Ovary (tissue), 10 donors: Measurements from ENCODE around the gene HCAR1. TPM values are rescaled to one million over a fixed set of nuclear protein-coding genes. Genes with fewer than 3 reads are reported as not detected.

Source experiments
- DNase-seq, 5 donors: peaks; one replicate each; pipeline ENCODE4 v3.0.0-alpha.2; 2019 to 2020
- H3K27ac ChIP-seq, 2 donors: fragments of 200-600 bp; one replicate each; pipeline versions ENCODE4 v1.5.1 to v1.8.0; 2019 to 2022
- H3K27me3 ChIP-seq: fragments of 200-600 bp; one replicate; pipeline ENCODE4 v1.8.0; 2022
- H3K36me3 ChIP-seq: fragments of 200-600 bp; sonication (generic); one replicate; pipeline ENCODE4 v1.5.1; 2019
- H3K4me1 ChIP-seq: one replicate; pipeline ENCODE4 v1.8.1; 2013; ENCODE audit warnings: mild to moderate bottlenecking, moderate library complexity; ENCODE audit not compliant: insufficient read depth
- H3K4me3 ChIP-seq: fragments of 200-600 bp; sonication (generic); one replicate; pipeline ENCODE4 v1.5.1; 2017
- H3K9me3 ChIP-seq, 2 donors: fragments of 200-600 bp in 1 of 2; sonication (generic) in 1 of 2; one replicate each; pipeline versions ENCODE4 v1.5.1 to v1.8.1; 2013 to 2019; ENCODE audit warnings: mild to moderate bottlenecking in 1 of 2, moderate library complexity in 1 of 2
- CTCF ChIP-seq, 3 donors: fragments of 450-650 bp in 2 of 3; fragments of 200-600 bp in 1 of 3; IDR thresholded peaks; one replicate each; pipeline versions ENCODE4 v1.5.1 to v1.8.0; 2016 to 2022; ENCODE audit warnings: antibody characterized with exemption in 3 of 3, mild to moderate bottlenecking in 1 of 3
- EP300 ChIP-seq: sonication (generic); formaldehyde crosslinking; IDR thresholded peaks from one replicate; pipeline ENCODE4 v1.6.1; 2017; ENCODE audit warnings: antibody characterized with exemption
- POLR2A ChIP-seq: fragments of 450-650 bp; IDR thresholded peaks from one replicate; pipeline ENCODE4 v1.6.1; 2017; ENCODE audit warnings: antibody characterized with exemption, mild to moderate bottlenecking, moderate library complexity
- WGBS, 3 donors: extraction: QIAGEN DNeasy Blood & Tissue Kit in 1 of 3; methylation state at CpG; one replicate each; pipeline versions ENCODE4 v1.1.5 to v1.1.7; 2013 to 2017; 5-methylcytosine and 5-hydroxymethylcytosine counted together
- intact Hi-C, 4 donors: fragments of 100-400 bp; cut with DNase I; formaldehyde crosslinking; loops; one replicate each; pipeline versions ENCODE4 v1.11.0 to v1.15.1; 2022 to 2023
- long read RNA-seq, 3 donors: library from polyadenylated mRNA in 2 of 3; unstranded in 2 of 3; transcript quantifications; one replicate each; pipeline ENCODE4 v2.0.0 and lab custom pipeline, GENCODE V29; 2021 to 2026
- polyA plus RNA-seq, 2 donors: library from polyadenylated mRNA; stranded (reverse); fragments of 200-250 nt in 1 of 2; fragments of 350-450 nt in 1 of 2; fragmentation: Illumina TruSeq in 1 of 2; extraction: RNeasy Lipid Tissue Mini Kit (QIAGEN cat#74804) in 1 of 2; gene quantifications; one replicate each; pipeline ENCODE4 v1.2.3, GENCODE V29; 2013 to 2014
- total RNA-seq, 7 donors: library from RNA; depleted of rRNA in 2 of 7; stranded (reverse); fragments of >200 nt in 2 of 7; fragmentation: NEBNext Ultra II Directional in 3 of 7; extraction: Animal tissue kit (Norgen Biotek cat#: 25700) in 3 of 7; gene quantifications; one replicate each; pipeline versions ENCODE4 v1.1.0 to v1.2.4, GENCODE V29; 2016 to 2023
- donor health status: DM: no; HTN: no; CAD: no; lungs with moderate emphysema.
- donor health status: DM: no; HTN: no; CAD: no.
- donor health status: Bipolar disorder and iron deficiency.
- donor health status: DM: yes; HTN: yes; CAD: no.
- donor health status: DM: no; HTN: no; CAD: no.
- donor health status: DM: yes; HTN: yes; CAD: no.

HCAR1 gene
- 1 to 10 TPM in 1 of 7 donors, under 1 TPM in 5, not detected in 1; 0.10 to 2.6 (median 0.53) TPM for total RNA-seq
- polyA plus RNA-seq = 1 to 10 TPM in 1 of 2 donors, under 1 TPM in 1; 0.21 to 1.1 TPM
- long read RNA-seq, donor 1, full-length matches to known transcripts = 1 of 1 reads
- long read RNA-seq, donor 1, partial matches to known transcripts = 0 of 1 reads
- long read RNA-seq, donor 1, other reads (novel, unspliced or antisense) = 0 of 1 reads
- long read RNA-seq, donor 2 = 0 reads
- long read RNA-seq, donor 3, full-length matches to known transcripts = 4 of 6 reads
- long read RNA-seq, donor 3, partial matches to known transcripts = 0 of 6 reads
- long read RNA-seq, donor 3, other reads (novel, unspliced or antisense) = 2 of 6 reads

GRCh38 chr12:122730215-122731014 lies at the start of gene HCAR1:
Gene HCAR1, minus strand, starts transcription at chr12:122730844. Its CDS starts 505 bp downstream, at chr12:122730339.
- H3K27ac ChIP-seq = no peak within 1 kb of the TSS
- 30 to 45% (median 39%) methylated on average over 32 of the region's 32 CpGs for WGBS, 3 donors
- peak in 4 of 5 donors; percentile 26 to 47 (median 30) for DNase-seq
- no peaks in the 10 kb centered on the region for H3K36me3 ChIP-seq
- intact Hi-C loops = loop anchor here in 2 of 4 donors (10.0 kb wide), 2 partner anchors 76 to 96 kb away; no protein-coding TSS in a partner anchor
- no peaks in the 10 kb centered on the region for H3K9me3 ChIP-seq
- H3K27me3 ChIP-seq = no peaks in the 10 kb centered on the region
- no peak for TF ChIP-seq EP300
- TF ChIP-seq POLR2A = no peak
- TF ChIP-seq CTCF (IDR thresholded peaks at IDR 0.05) = no peak
- peaks cover 2% of the 10 kb centered on the region for H3K4me1 ChIP-seq
- H3K4me3 ChIP-seq = peak within 1 kb of the TSS; percentile 28

GRCh38 chr12:122757568-122757967 lies 26.9 kb upstream of the HCAR1 start:
- H3K27ac ChIP-seq = no peak overlapping the region
- TF ChIP-seq EP300 = no peak
- no peak overlapping the region for H3K4me3 ChIP-seq
- no peak for DNase-seq
- no peaks in the 10 kb centered on the region for H3K36me3 ChIP-seq
- H3K4me1 ChIP-seq = no peaks in the 10 kb centered on the region
- 77 to 81% (median 78%) methylated on average over 1 of the region's 1 CpG for WGBS, 3 donors
- intact Hi-C loops = no loop called here
- H3K9me3 ChIP-seq = no peaks in the 10 kb centered on the region
- H3K27me3 ChIP-seq = no peaks in the 10 kb centered on the region

GRCh38 chr12:122754790-122755189 lies 24.1 kb upstream of the HCAR1 start:
- DNase-seq = no peak
- intact Hi-C loops = loop anchor here in 1 of 4 donors (5.0 kb wide), 1 partner anchor 112 kb away; no protein-coding TSS in a partner anchor
- WGBS, 3 donors = 94 to 96% (median 96%) methylated on average over 1 of the region's 1 CpG
- Histone ChIP-seq H3K27ac (no peak overlapping the region), H3K4me3 (no peak overlapping the region), H3K9me3 (no peaks in the 10 kb centered on the region), H3K36me3 (no peaks in the 10 kb centered on the region), H3K27me3 (no peaks in the 10 kb centered on the region), H3K4me1 (no peaks in the 10 kb centered on the region)
- no peak for TF ChIP-seq POLR2A
- no peak for TF ChIP-seq CTCF (IDR thresholded peaks at IDR 0.05)
- no peak for TF ChIP-seq EP300

GRCh38 chr12:122753319-122753650 lies 22.6 kb upstream of the HCAR1 start:
- no peaks in the 10 kb centered on the region for H3K4me1 ChIP-seq
- H3K36me3 ChIP-seq = no peaks in the 10 kb centered on the region
- TF ChIP-seq EP300 (no peak), POLR2A (no peak), CTCF (IDR thresholded peaks at IDR 0.05) (no peak)
- no peaks in the 10 kb centered on the region for H3K27me3 ChIP-seq
- DNase-seq = no peak
- H3K27ac ChIP-seq = peak overlapping the region in 1 of 2 donors; percentile 22
- WGBS, 3 donors = 1 to 5% (median 1%) methylated on average over 5 of the region's 5 CpGs
- H3K4me3 ChIP-seq = peak overlapping the region; percentile 69
- intact Hi-C loops = loop anchor here in 1 of 4 donors (5.0 kb wide), 1 partner anchor 111 kb away; no protein-coding TSS in a partner anchor
- H3K9me3 ChIP-seq = no peaks in the 10 kb centered on the region
